Glutamatergic neuron (in vitro differentiated cells): ENCODE results near the gene EPHB6. TPM values are rescaled to one million over a fixed set of nuclear protein-coding genes. Genes with fewer than 3 reads are reported as not detected.

Experiments
- DNase-seq: peaks from one replicate; pipeline ENCODE4 v3.0.0; 2022
- H3K27ac Mint-ChIP-seq: one replicate; pipeline ENCODE4 v1.8.0; 2020; ENCODE audit warnings: mild to moderate bottlenecking, mixed read lengths, inconsistent platforms; ENCODE audit not compliant: unreplicated experiment
- H3K27me3 Mint-ChIP-seq: one replicate; pipeline ENCODE4 v1.8.0; 2020; ENCODE audit warnings: mild to moderate bottlenecking, moderate library complexity, mixed read lengths, inconsistent platforms; ENCODE audit not compliant: unreplicated experiment
- H3K36me3 Mint-ChIP-seq: one replicate; pipeline ENCODE4 v1.8.0; 2020; ENCODE audit warnings: mild to moderate bottlenecking, mixed read lengths, inconsistent platforms; ENCODE audit not compliant: unreplicated experiment
- H3K4me1 Mint-ChIP-seq: one replicate; pipeline ENCODE4 v1.8.0; 2020; ENCODE audit warnings: mild to moderate bottlenecking, low read depth, mixed read lengths, inconsistent platforms; ENCODE audit not compliant: unreplicated experiment
- H3K4me3 Mint-ChIP-seq: one replicate; pipeline ENCODE4 v1.8.0; 2020; ENCODE audit warnings: mild to moderate bottlenecking, mixed read lengths, inconsistent platforms; ENCODE audit not compliant: unreplicated experiment
- H3K9me3 Mint-ChIP-seq: one replicate; pipeline ENCODE4 v1.8.0; 2020; ENCODE audit warnings: mild to moderate bottlenecking, moderate library complexity, mixed read lengths, inconsistent platforms; ENCODE audit not compliant: unreplicated experiment
- total RNA-seq: library from RNA; stranded (reverse); fragmentation: NEBNext Ultra II Directional; extraction: Animal tissue kit (Norgen Biotek cat#: 25700); gene quantifications from one replicate; pipeline ENCODE4 v1.2.1, GENCODE V29; 2021; ENCODE audit not compliant: unreplicated experiment
- TF ChIP-seq, protein P1 (sequence below): fragments of 200-600 bp; sonication (generic); IDR thresholded peaks from one replicate; pipeline ENCODE4 v1.5.0; 2021; ENCODE audit not compliant: partially characterized antibody, unreplicated experiment

The EPHB6 gene
- total RNA-seq, 1 donor from 2014 or later = 21.4 TPM

DNA sequence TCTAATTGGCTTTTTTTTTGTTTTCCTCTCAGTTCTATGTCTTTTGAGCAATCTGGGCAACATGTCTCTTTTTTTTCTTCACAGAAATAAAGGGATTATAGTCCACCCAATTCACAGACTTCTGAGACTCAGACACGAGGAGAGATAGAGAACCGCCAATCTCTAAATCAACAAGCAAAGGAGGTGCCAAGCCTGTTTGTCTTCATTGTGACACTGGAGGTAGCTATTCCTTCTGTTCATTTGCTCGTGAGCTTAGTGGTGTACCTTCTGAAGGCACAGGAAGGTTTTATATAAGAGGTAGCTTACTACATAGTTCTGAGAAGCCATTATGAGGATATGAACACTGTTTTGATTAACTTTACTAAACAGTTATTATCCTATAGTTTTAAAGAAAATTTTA lies 6.1 kb downstream of the EPHB6 start:
- Mint-ChIP-seq H3K9me3 (peaks cover 1% of the 10 kb centered on the region), H3K4me3 (no peak overlapping the region), H3K4me1 (peaks cover 9% of the 10 kb centered on the region), H3K27me3 (peaks cover 3% of the 10 kb centered on the region), H3K36me3 (peaks cover 5% of the 10 kb centered on the region), H3K27ac (no peak overlapping the region)
- no peak for DNase-seq
- TF ChIP-seq, protein P1, sequence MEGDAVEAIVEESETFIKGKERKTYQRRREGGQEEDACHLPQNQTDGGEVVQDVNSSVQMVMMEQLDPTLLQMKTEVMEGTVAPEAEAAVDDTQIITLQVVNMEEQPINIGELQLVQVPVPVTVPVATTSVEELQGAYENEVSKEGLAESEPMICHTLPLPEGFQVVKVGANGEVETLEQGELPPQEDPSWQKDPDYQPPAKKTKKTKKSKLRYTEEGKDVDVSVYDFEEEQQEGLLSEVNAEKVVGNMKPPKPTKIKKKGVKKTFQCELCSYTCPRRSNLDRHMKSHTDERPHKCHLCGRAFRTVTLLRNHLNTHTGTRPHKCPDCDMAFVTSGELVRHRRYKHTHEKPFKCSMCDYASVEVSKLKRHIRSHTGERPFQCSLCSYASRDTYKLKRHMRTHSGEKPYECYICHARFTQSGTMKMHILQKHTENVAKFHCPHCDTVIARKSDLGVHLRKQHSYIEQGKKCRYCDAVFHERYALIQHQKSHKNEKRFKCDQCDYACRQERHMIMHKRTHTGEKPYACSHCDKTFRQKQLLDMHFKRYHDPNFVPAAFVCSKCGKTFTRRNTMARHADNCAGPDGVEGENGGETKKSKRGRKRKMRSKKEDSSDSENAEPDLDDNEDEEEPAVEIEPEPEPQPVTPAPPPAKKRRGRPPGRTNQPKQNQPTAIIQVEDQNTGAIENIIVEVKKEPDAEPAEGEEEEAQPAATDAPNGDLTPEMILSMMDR = no peak

DNA sequence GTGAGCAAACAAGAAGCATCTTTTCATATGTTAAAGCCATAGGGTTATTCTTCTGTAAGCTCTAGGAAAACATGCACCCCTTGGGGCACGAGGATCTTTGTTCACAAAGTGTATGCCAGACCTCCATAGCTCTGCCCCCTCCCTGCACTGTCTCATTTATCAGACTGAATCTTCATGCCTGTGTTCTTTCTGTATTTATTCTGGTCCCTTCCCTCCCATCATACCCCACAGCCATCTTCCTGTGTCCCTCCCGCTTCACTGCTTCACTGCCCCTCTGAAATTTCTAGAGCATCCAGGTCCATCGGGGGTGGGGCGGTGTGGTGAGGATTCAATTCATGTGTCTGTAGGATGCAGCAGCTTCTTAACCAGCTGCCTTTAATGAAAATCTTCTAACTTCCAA lies 7.5 kb downstream of the EPHB6 start:
- TF ChIP-seq, protein P1 = no peak
- Mint-ChIP-seq H3K4me1 (peaks cover 3% of the 10 kb centered on the region), H3K27ac (no peak overlapping the region), H3K27me3 (peaks cover 6% of the 10 kb centered on the region), H3K4me3 (no peak overlapping the region), H3K36me3 (no peaks in the 10 kb centered on the region), H3K9me3 (peaks cover 1% of the 10 kb centered on the region)
- DNase-seq = no peak

DNA sequence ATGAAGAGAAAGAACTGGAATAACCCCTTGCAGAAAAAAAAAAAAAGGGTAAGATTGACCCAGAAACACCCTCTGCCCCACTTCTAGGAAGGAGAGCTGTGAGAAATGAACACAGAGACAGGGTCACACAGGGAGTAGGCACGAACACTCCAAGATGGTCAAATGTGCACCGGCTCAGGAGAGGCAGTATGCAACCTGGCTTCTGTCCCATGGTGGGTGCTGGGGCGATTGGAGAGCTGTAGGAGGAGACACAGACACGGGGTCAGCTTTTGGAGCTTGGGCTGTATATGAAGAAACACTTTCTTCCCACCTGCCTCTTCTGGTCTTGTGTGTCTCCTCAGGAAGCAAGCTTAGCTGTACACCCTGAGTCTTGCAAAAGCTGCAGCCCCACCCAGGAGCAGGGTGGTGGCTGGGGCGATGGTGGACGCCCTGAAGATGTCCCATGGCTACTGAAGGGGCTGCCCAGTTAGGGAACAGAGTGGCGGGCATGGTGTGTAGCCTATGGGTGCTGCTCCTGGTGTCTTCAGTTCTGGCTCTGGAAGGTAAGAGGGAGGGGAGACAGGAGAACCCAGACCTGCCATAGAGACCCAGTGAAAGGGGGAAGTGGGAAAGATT lies 8.0 kb downstream of the EPHB6 start:
- Mint-ChIP-seq H3K27ac (no peak overlapping the region), H3K9me3 (peaks cover 1% of the 10 kb centered on the region), H3K27me3 (peaks cover 6% of the 10 kb centered on the region), H3K4me3 (no peak overlapping the region), H3K36me3 (no peaks in the 10 kb centered on the region), H3K4me1 (peaks cover 3% of the 10 kb centered on the region)
- TF ChIP-seq, protein P1 = no peak
- DNase-seq = no peak

DNA sequence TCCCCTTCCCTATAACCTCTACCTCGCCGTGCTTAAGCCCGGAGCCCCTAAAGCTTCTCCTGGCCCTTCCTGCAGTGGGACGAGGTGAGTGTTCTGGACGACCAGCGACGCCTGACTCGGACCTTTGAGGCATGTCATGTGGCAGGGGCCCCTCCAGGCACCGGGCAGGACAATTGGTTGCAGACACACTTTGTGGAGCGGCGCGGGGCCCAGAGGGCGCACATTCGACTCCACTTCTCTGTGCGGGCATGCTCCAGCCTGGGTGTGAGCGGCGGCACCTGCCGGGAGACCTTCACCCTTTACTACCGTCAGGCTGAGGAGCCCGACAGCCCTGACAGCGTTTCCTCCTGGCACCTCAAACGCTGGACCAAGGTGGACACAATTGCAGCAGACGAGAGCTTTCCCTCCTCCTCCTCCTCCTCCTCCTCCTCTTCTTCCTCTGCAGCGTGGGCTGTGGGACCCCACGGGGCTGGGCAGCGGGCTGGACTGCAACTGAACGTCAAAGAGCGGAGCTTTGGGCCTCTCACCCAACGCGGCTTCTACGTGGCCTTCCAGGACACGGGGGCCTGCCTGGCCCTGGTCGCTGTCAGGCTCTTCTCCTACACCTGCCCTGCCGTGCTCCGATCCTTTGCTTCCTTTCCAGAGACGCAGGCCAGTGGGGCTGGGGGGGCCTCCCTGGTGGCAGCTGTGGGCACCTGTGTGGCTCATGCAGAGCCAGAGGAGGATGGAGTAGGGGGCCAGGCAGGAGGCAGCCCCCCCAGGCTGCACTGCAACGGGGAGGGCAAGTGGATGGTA lies 9.2 kb downstream of the EPHB6 start:
- Mint-ChIP-seq H3K27me3 (peaks cover 6% of the 10 kb centered on the region), H3K4me3 (no peak overlapping the region), H3K9me3 (peaks cover 1% of the 10 kb centered on the region), H3K36me3 (no peaks in the 10 kb centered on the region), H3K27ac (no peak overlapping the region), H3K4me1 (peaks cover 3% of the 10 kb centered on the region)
- DNase-seq = no peak
- TF ChIP-seq, protein P1 = no peak
